Neuronal stem cell (in vitro differentiated cells): ENCODE results near the gene MPIG6B.
A peak's percentile ranks its signal among the peaks of the same experiment; 100 is the strongest.

Source experiments
- DNase-seq: peaks from one replicate; pipeline ENCODE4 v3.0.0-alpha.2; 2013; ENCODE audit warnings: low spot score
- H2AFZ ChIP-seq: one replicate; pipeline ENCODE4 v1.6.1; 2013; ENCODE audit warnings: mild to moderate bottlenecking, low read length, inconsistent platforms
- H2AK5ac ChIP-seq: 2 replicates; pipeline ENCODE4 v1.6.1; 2013; ENCODE audit warnings: low read depth, mild to moderate bottlenecking, inconsistent platforms, low read length, moderate library complexity, mixed read lengths
- H2BK120ac ChIP-seq: 2 replicates; pipeline ENCODE4 v1.6.1; 2013; ENCODE audit warnings: low read depth, mild to moderate bottlenecking, inconsistent platforms, low read length, moderate library complexity, mixed read lengths
- H2BK12ac ChIP-seq: one replicate; pipeline ENCODE4 v1.6.1; 2013; ENCODE audit warnings: low read length, inconsistent platforms
- H2BK15ac ChIP-seq: 2 replicates; pipeline ENCODE4 v1.6.1; 2013; ENCODE audit warnings: mild to moderate bottlenecking, low read length, inconsistent platforms, mixed read lengths
- H2BK5ac ChIP-seq: one replicate; pipeline ENCODE4 v1.6.1; 2013; ENCODE audit warnings: inconsistent platforms, mild to moderate bottlenecking, low read length, moderate library complexity
- H3K14ac ChIP-seq: one replicate; pipeline ENCODE4 v1.6.1; 2013; ENCODE audit warnings: low read length, inconsistent platforms
- H3K18ac ChIP-seq: 2 replicates; pipeline ENCODE4 v1.6.1; 2013; ENCODE audit warnings: low read length, inconsistent platforms
- H3K23ac ChIP-seq: 2 replicates; pipeline ENCODE4 v1.6.1; 2013; ENCODE audit warnings: low read depth, mild to moderate bottlenecking, mixed read lengths, low read length, inconsistent platforms; ENCODE audit not compliant: poor library complexity
- H3K27ac ChIP-seq: replicated peaks from 3 replicates; pipeline ENCODE4 v1.5.1; 2013; ENCODE audit warnings: low read length, inconsistent platforms
- H3K27me3 ChIP-seq, 3 experiments: 2 replicates each; pipeline ENCODE4 v1.6.1; 2013; ENCODE audit warnings: low read length in 3 of 3, mild to moderate bottlenecking in 2 of 3, inconsistent platforms in 1 of 3, low read depth in 1 of 3, mixed read lengths in 1 of 3, moderate library complexity in 1 of 3; ENCODE audit not compliant: control insufficient read depth in 3 of 3, insufficient read depth in 3 of 3
- H3K36me3 ChIP-seq, 2 donors: replicated peaks in 1 of 2; 2 replicates each; pipeline ENCODE4 v1.6.1; 2013; ENCODE audit warnings: low read length in 2 of 2; ENCODE audit not compliant: control insufficient read depth in 2 of 2, insufficient read depth in 2 of 2
- H3K4ac ChIP-seq: 2 replicates; pipeline ENCODE4 v1.6.1; 2013; ENCODE audit warnings: inconsistent platforms, mild to moderate bottlenecking, low read length, moderate library complexity
- H3K4me1 ChIP-seq, 2 donors: 1 replicate in 1 of 2; 2 replicates in 1 of 2; pipeline ENCODE4 v1.6.1; 2013; ENCODE audit warnings: low read length in 2 of 2, low read depth in 1 of 2; ENCODE audit not compliant: control insufficient read depth in 2 of 2, insufficient read depth in 1 of 2
- H3K4me2 ChIP-seq: one replicate; pipeline ENCODE4 v1.6.1; 2013; ENCODE audit warnings: mild to moderate bottlenecking, low read length, inconsistent platforms; ENCODE audit not compliant: insufficient read depth, poor library complexity, severe bottlenecking
- H3K4me3 ChIP-seq, 2 donors: 2 replicates each; pipeline ENCODE4 v1.5.1; 2013; ENCODE audit warnings: low read length in 2 of 2, mild to moderate bottlenecking in 2 of 2, inconsistent platforms in 1 of 2, moderate library complexity in 1 of 2
- H3K79me1 ChIP-seq: one replicate; pipeline ENCODE4 v1.6.1; 2013; ENCODE audit warnings: low read depth, mild to moderate bottlenecking, inconsistent platforms, low read length, moderate library complexity
- H3K9ac ChIP-seq: one replicate; pipeline ENCODE4 v1.6.1; 2013; ENCODE audit warnings: mild to moderate bottlenecking, low read depth, low read length, inconsistent platforms; ENCODE audit not compliant: poor library complexity
- H3K9me3 ChIP-seq, 2 donors: replicated peaks in 1 of 2; 2 replicates each; pipeline versions ENCODE3 to v1.6.1; 2013; ENCODE audit warnings: low read length in 2 of 2, mild to moderate bottlenecking in 2 of 2, inconsistent platforms in 1 of 2, low read depth in 1 of 2, mixed read lengths in 1 of 2, moderate library complexity in 1 of 2; ENCODE audit not compliant: control insufficient read depth in 2 of 2, insufficient read depth in 1 of 2
- H4K8ac ChIP-seq: one replicate; pipeline ENCODE4 v1.6.1; 2013; ENCODE audit warnings: low read depth, mild to moderate bottlenecking, inconsistent platforms, low read length, moderate library complexity
- H4K91ac ChIP-seq: one replicate; pipeline ENCODE4 v1.6.1; 2013; ENCODE audit warnings: low read length, low read depth, mild to moderate bottlenecking, inconsistent platforms; ENCODE audit not compliant: poor library complexity
- WGBS, 2 donors: extraction: QIAGEN DNeasy Blood & Tissue Kit; methylation state at CpG; one replicate each; pipeline ENCODE4 v1.1.7; 2013; ENCODE audit warnings: missing lambda C conversion rate in 2 of 2, mixed read lengths in 1 of 2; ENCODE audit not compliant: insufficient read length in 2 of 2, insufficient replicate concordance in 1 of 2; ENCODE audit errors: extremely low coverage in 2 of 2; 5-methylcytosine and 5-hydroxymethylcytosine counted together

Gene MPIG6B

GRCh38 chr6:31701666-31702404, 21.3 kb upstream of the MPIG6B start:
- Histone ChIP-seq H3K4me1 (peaks cover 6 to 7% of the 10 kb centered on the region in 2 donors), H3K27ac (no peak overlapping the region), H3K4me3 (peak overlapping the region; percentile 77 to 88), H4K8ac (no peak overlapping the region), H3K79me1 (peaks cover 3% of the 10 kb centered on the region), H3K18ac (no peak overlapping the region), H3K36me3 (peaks cover 8 to 45% of the 10 kb centered on the region in 2 donors), H3K9ac (peak overlapping the region; percentile 78), H3K27me3 (no peaks in the 10 kb centered on the region), H3K4me2 (peak overlapping the region; percentile 75), H2BK120ac (no peak overlapping the region), H4K91ac (no peak overlapping the region), H2BK12ac (no peak overlapping the region), H3K4ac (no peak overlapping the region), H2AFZ (peak overlapping the region; percentile 88), H2BK5ac (no peak overlapping the region), H2AK5ac (no peak overlapping the region), H3K9me3 (no peaks in the 10 kb centered on the region), H3K14ac (no peak overlapping the region), H2BK15ac (no peak overlapping the region), H3K23ac (peak overlapping the region; percentile 6)
- no peak for DNase-seq
- no CpG with 5 or more reads among the region's 7 CpGs for WGBS, 2 donors

GRCh38 chr6:31702405-31702818, 20.8 kb upstream of the MPIG6B start:
- Histone ChIP-seq H4K8ac (no peak overlapping the region), H3K4me1 (peaks cover 6 to 7% of the 10 kb centered on the region in 2 donors), H3K9me3 (no peaks in the 10 kb centered on the region), H3K4me3 (peak overlapping the region; percentile 77 to 88), H3K23ac (no peak overlapping the region), H2BK15ac (peak overlapping the region; percentile 45), H3K14ac (no peak overlapping the region), H3K18ac (peak overlapping the region; percentile 95), H4K91ac (no peak overlapping the region), H3K4ac (no peak overlapping the region), H2BK12ac (no peak overlapping the region), H2AK5ac (no peak overlapping the region), H3K27ac (peak overlapping the region; percentile 78), H3K79me1 (peaks cover 3% of the 10 kb centered on the region), H3K27me3 (no peaks in the 10 kb centered on the region), H2BK5ac (no peak overlapping the region), H2AFZ (peak overlapping the region; percentile 88), H3K36me3 (peaks cover 8 to 40% of the 10 kb centered on the region in 2 donors), H3K9ac (peak overlapping the region; percentile 51), H3K4me2 (peak overlapping the region; percentile 75), H2BK120ac (no peak overlapping the region)
- no peak for DNase-seq
- no CpG with 5 or more reads among the region's 10 CpGs for WGBS, 2 donors

- peaks cover 3% of the 10 kb centered on the region for H3K79me1 ChIP-seq
- no peaks in the 10 kb centered on the region for H3K9me3 ChIP-seq
- peak within 1 kb of the TSS; percentile 95 for H3K18ac ChIP-seq
- H2BK12ac ChIP-seq, result peak within 1 kb of the TSS; percentile 16
- peak within 1 kb of the TSS; percentile 61 for H3K4ac ChIP-seq
- H3K14ac ChIP-seq, result peak within 1 kb of the TSS; percentile 63
- peak within 1 kb of the TSS; percentile 88 for H2AFZ ChIP-seq
- peak within 1 kb of the TSS; percentile 95 for H3K23ac ChIP-seq
- H3K4me2 ChIP-seq, result peak within 1 kb of the TSS; percentile 75
- H4K91ac ChIP-seq, result no peak within 1 kb of the TSS
- peaks cover 6 to 7% of the 10 kb centered on the region in 2 donors for H3K4me1 ChIP-seq
- peak; percentile 93 for DNase-seq
- H2BK5ac ChIP-seq, result no peak within 1 kb of the TSS
- no peak within 1 kb of the TSS for H4K8ac ChIP-seq
- H2BK15ac ChIP-seq, result peak within 1 kb of the TSS; percentile 45
- H3K4me3 ChIP-seq, result peak within 1 kb of the TSS; percentile 77 to 88
- peak within 1 kb of the TSS; percentile 78 for H3K27ac ChIP-seq
- peak within 1 kb of the TSS; percentile 82 for H2AK5ac ChIP-seq
- peaks cover 5 to 34% of the 10 kb centered on the region in 2 donors for H3K36me3 ChIP-seq
- no peaks in the 10 kb centered on the region for H3K27me3 ChIP-seq
- peak within 1 kb of the TSS; percentile 85 for H3K9ac ChIP-seq
- peak within 1 kb of the TSS; percentile 24 for H2BK120ac ChIP-seq
- no CpG with 5 or more reads among the region's 54 CpGs for WGBS, 2 donors
Measured at GRCh38 chr6:31702819-31703716, 20.1 kb upstream of the MPIG6B start, which contains the start of gene ABHD16A. Gene ABHD16A (minus strand): TSS chr6:31703324. CDS start chr6:31703281, 43 bp downstream.
